WTC11 (cell line): Measurements from ENCODE around the gene RHOB.

ENCODE experiments used
- RELA ChIP-seq: sonication (generic); formaldehyde crosslinking; IDR thresholded peaks from 2 replicates; pipeline ENCODE4 v1.8.1; 2022; ENCODE audit warnings: missing genetic modification reagents, mild to moderate bottlenecking, borderline replicate concordance
- TF ChIP-seq, protein P1 (sequence below): sonication (generic); formaldehyde crosslinking; IDR thresholded peaks from 2 replicates; pipeline ENCODE4 v1.8.0; 2022; ENCODE audit warnings: mild to moderate bottlenecking, missing genetic modification reagents
- TF ChIP-seq, protein P2 (sequence below): sonication (generic); formaldehyde crosslinking; IDR thresholded peaks from 2 replicates; pipeline ENCODE4 v1.8.0; 2022; ENCODE audit warnings: mild to moderate bottlenecking, missing genetic modification reagents

DNA sequence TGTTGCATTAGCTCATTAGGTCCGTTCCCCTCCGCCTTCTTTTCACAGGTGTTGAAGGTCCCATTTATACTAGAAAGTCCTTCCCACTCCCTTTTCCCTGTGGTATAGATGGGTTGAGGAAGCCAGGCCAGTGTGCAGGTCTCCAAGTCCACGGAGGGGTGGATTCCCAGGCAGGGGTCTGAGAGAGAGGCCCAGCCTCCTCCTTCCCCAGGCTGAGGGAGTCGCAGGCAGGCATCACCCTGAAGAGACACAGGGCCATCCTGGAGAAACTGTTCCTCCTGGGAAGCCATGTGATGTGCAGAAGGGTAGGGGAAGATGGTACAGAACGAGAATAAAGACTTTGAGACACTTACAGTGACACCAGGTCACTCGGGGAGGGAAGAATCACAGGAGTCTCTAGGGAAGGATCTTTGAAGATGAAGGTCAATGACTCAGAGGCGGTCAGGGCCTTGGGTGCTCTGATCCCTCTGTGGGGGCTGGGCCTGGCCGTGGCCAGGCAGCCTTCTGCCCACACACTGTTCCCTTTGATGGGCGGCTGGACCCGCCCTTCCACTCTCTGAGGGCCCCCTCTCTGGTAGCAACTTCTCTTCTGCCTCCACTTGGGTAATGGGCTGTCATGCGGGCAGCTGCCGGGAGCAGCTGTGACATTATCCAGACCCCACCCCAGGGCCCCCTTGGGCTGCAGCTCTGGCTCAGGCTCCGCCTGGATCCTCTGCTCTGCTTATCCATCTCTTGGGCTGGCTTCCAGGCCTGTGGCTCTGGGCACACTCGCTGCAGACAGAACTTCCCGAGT is 45.1 kb downstream of the RHOB start:
- TF ChIP-seq, protein P1, sequence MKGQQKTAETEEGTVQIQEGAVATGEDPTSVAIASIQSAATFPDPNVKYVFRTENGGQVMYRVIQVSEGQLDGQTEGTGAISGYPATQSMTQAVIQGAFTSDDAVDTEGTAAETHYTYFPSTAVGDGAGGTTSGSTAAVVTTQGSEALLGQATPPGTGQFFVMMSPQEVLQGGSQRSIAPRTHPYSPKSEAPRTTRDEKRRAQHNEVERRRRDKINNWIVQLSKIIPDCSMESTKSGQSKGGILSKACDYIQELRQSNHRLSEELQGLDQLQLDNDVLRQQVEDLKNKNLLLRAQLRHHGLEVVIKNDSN (CRISPR knock-in tag), result no peak
- TF ChIP-seq, protein P2, sequence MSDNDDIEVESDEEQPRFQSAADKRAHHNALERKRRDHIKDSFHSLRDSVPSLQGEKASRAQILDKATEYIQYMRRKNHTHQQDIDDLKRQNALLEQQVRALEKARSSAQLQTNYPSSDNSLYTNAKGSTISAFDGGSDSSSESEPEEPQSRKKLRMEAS (CRISPR knock-in tag), result no peak
- TF ChIP-seq RELA (CRISPR knock-in tag), result no peak
